Adrenal gland (tissue), 5 donors: ENCODE data around the gene HAP1.
"Not testable (repeated sequence)": the region's sequence is repeated elsewhere in the genome, so short reads cannot be mapped to it uniquely, and the experiment has no call there.

Source experiments
- POLR2A ChIP-seq, 2 donors: fragments of 450-650 bp; IDR thresholded peaks; one replicate each; pipeline ENCODE4 v1.6.1; 2017; ENCODE audit warnings: antibody characterized with exemption in 2 of 2, mild to moderate bottlenecking in 2 of 2, moderate library complexity in 1 of 2
- TF ChIP-seq, protein P1 (sequence below), 6 experiments: fragments of 450-650 bp in 4 of 6; fragments of 200-600 bp in 2 of 6; sonication (generic) in 1 of 6; IDR thresholded peaks; 1 replicate in 5 of 6; 2 replicates in 1 of 6; pipeline versions ENCODE4 v1.5.1 to v1.8.0; 2016 to 2021; ENCODE audit warnings: antibody characterized with exemption in 6 of 6, mild to moderate bottlenecking in 2 of 6, moderate library complexity in 1 of 6
- donor health status: DM: no; HTN: no; CAD: no.

DNA sequence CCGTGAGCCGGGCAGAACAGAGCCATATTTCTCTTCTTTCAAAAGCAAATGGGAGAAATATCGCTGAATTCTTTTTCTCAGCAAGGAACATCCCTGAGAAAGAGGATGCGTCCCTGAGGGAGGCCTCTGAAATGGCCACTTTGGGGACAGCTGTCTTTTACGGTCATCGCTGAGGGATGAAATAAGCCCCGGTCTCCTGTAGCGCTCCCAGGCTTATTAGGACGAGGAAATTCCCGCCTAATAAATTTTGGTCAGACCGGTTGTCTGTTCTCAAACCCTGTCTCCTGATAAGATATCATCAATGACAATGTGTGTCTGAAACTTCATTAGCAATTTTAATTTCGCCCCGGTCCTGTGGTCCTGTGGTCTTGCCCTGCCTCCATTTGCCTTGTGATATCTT lies 48.7 kb downstream of the HAP1 start:
- TF ChIP-seq, protein P1, sequence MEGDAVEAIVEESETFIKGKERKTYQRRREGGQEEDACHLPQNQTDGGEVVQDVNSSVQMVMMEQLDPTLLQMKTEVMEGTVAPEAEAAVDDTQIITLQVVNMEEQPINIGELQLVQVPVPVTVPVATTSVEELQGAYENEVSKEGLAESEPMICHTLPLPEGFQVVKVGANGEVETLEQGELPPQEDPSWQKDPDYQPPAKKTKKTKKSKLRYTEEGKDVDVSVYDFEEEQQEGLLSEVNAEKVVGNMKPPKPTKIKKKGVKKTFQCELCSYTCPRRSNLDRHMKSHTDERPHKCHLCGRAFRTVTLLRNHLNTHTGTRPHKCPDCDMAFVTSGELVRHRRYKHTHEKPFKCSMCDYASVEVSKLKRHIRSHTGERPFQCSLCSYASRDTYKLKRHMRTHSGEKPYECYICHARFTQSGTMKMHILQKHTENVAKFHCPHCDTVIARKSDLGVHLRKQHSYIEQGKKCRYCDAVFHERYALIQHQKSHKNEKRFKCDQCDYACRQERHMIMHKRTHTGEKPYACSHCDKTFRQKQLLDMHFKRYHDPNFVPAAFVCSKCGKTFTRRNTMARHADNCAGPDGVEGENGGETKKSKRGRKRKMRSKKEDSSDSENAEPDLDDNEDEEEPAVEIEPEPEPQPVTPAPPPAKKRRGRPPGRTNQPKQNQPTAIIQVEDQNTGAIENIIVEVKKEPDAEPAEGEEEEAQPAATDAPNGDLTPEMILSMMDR (IDR thresholded peaks at IDR 0.05), result not testable (repeated sequence)
- TF ChIP-seq POLR2A (IDR thresholded peaks at IDR 0.05), result not testable (repeated sequence)
